Measurements from ENCODE around the gene DOCK9. TPM values are rescaled to one million over a fixed set of nuclear protein-coding genes. Genes with fewer than 3 reads are reported as not detected.

Gene DOCK9
- total and polyA plus RNA-seq, 7 donors, result 13.8 to 39.5 (median 19.9) TPM

DNA sequence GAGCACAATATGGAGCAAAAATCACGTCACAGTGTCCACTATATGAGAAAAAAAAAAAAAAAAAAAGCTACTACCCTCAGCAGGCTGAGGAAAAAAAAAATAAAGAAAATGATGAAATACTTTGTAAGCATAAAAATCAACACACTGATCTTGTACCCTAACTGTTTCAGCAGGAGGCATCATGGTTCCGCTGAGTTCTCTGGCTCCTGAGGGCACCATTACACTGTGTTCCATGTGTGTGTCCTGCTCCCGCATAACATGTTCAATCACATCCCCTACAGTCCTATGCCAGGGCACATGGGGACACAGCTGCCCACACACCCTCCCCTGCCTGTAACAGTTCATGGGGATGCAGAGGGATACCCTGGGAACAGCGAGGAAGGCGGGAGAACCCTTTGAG is 33.5 kb downstream of the DOCK9 start:
- Histone ChIP-seq H3K9me3 (no peaks in the 10 kb centered on the region), H3K27ac (no peak overlapping the region), H3K36me3 (ENCODE audit: insufficient read depth in 1 of 2, low read depth in 1 of 2) (no peaks in the 10 kb centered on the region), H3K4me1 (no peaks in the 10 kb centered on the region), H3K27me3 (ENCODE audit: insufficient read depth in 3 of 3, low read length in 2 of 3) (no peaks in the 10 kb centered on the region), H3K4me3 (no peak overlapping the region)
- WGBS, 3 donors, result 57 to 83% (median 73%) methylated on average over 5 of the region's 5 CpGs
- DNase-seq (no peak), ATAC-seq (peak in 1 of 4 donors; percentile 32)
- TF ChIP-seq, protein P1, sequence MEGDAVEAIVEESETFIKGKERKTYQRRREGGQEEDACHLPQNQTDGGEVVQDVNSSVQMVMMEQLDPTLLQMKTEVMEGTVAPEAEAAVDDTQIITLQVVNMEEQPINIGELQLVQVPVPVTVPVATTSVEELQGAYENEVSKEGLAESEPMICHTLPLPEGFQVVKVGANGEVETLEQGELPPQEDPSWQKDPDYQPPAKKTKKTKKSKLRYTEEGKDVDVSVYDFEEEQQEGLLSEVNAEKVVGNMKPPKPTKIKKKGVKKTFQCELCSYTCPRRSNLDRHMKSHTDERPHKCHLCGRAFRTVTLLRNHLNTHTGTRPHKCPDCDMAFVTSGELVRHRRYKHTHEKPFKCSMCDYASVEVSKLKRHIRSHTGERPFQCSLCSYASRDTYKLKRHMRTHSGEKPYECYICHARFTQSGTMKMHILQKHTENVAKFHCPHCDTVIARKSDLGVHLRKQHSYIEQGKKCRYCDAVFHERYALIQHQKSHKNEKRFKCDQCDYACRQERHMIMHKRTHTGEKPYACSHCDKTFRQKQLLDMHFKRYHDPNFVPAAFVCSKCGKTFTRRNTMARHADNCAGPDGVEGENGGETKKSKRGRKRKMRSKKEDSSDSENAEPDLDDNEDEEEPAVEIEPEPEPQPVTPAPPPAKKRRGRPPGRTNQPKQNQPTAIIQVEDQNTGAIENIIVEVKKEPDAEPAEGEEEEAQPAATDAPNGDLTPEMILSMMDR (IDR thresholded peaks at IDR 0.05), result no peak
- intact Hi-C loops (cut with DNase I), result no loop called here

DNA sequence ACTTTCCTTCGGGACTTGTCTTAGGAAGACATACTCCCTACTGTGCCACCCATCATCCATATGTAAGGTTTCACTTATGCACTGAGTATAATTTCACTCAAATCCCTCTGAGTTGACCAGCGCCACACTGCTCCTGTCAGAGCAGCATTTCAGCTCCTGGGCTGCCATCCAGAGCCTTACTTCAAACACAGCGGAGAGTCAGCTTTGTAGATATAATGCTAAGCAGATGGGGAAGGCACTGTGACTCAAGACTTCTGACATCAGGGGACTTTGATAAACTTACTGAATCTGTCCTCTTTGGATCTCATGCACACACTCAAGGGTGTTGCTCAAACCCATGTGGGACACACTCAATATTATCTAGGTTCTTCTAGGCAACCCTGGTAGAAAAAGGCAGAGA is 34.9 kb downstream of the DOCK9 start:
- H3K27ac ChIP-seq, result no peak overlapping the region
- H3K27me3 ChIP-seq (ENCODE audit: insufficient read depth in 3 of 3, low read length in 2 of 3), result no peaks in the 10 kb centered on the region
- DNase-seq, result no peak
- no peak overlapping the region for H3K4me3 ChIP-seq
- intact Hi-C loops (cut with DNase I), result no loop called here
- WGBS, 3 donors, result 91 to 93% (median 93%) methylated on average over 3 of the region's 3 CpGs
- TF ChIP-seq, protein P1 (IDR thresholded peaks at IDR 0.05), result no peak
- no peaks in the 10 kb centered on the region for H3K36me3 ChIP-seq (ENCODE audit: insufficient read depth in 1 of 2, low read depth in 1 of 2)
- ATAC-seq, result no peak
- H3K4me1 ChIP-seq, result no peaks in the 10 kb centered on the region
- H3K9me3 ChIP-seq, result no peaks in the 10 kb centered on the region

DNA sequence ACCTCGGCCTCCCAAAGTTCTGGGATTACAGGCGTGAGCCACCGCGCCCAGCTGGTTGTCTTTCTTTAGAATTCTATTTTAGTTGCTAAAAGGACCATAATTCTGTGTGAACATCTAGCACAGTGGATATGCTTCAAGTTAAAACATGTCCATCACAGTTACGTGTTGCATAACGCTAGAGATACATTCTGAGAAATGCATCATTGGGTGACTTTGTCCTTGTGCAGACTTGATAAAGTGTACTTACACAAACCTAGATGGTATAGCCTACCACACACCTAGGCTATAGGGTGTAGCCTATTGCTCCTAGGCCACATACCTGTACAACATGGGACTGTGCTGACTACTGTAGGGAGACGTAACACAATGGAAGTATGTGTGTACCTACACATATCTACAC is 35.4 kb downstream of the DOCK9 start:
- Histone ChIP-seq H3K27ac (no peak overlapping the region), H3K36me3 (ENCODE audit: insufficient read depth in 1 of 2, low read depth in 1 of 2) (no peaks in the 10 kb centered on the region), H3K27me3 (ENCODE audit: insufficient read depth in 3 of 3, low read length in 2 of 3) (no peaks in the 10 kb centered on the region), H3K4me3 (no peak overlapping the region), H3K4me1 (no peaks in the 10 kb centered on the region), H3K9me3 (no peaks in the 10 kb centered on the region)
- TF ChIP-seq, protein P1 (IDR thresholded peaks at IDR 0.05), result no peak
- no peak for DNase-seq
- no peak for ATAC-seq
- intact Hi-C loops (cut with DNase I), result no loop called here
- 98% methylated on average over 7 of the region's 7 CpGs for WGBS, 3 donors

DNA sequence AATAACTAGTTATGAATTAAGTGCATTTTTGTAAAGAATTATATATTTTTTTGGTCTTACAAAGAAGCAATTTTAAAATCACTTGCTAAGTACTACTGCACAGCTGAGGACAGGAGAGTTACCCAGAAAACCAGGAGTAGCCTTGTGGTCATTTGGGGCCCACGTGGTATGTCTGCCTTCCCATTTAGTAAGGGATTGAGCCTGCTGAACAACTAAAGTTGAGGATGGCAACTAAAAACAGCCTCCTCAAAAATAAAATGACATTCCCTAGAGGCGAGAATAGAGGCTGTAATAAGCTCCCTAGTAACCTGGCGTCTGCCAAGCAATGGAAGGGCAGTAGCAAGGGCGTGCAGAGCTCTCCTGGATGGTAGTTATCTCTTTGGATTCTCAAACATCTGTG is 36.3 kb downstream of the DOCK9 start:
- Histone ChIP-seq H3K27ac (no peak overlapping the region), H3K4me1 (no peaks in the 10 kb centered on the region), H3K27me3 (ENCODE audit: insufficient read depth in 3 of 3, low read length in 2 of 3) (no peaks in the 10 kb centered on the region), H3K4me3 (no peak overlapping the region), H3K36me3 (ENCODE audit: insufficient read depth in 1 of 2, low read depth in 1 of 2) (no peaks in the 10 kb centered on the region), H3K9me3 (no peaks in the 10 kb centered on the region)
- intact Hi-C loops (cut with DNase I), result no loop called here
- no peak for DNase-seq
- WGBS, 3 donors, result 78 to 85% (median 82%) methylated on average over 4 of the region's 4 CpGs
- ATAC-seq, result no peak
- TF ChIP-seq, protein P1 (IDR thresholded peaks at IDR 0.05), result no peak

DNA sequence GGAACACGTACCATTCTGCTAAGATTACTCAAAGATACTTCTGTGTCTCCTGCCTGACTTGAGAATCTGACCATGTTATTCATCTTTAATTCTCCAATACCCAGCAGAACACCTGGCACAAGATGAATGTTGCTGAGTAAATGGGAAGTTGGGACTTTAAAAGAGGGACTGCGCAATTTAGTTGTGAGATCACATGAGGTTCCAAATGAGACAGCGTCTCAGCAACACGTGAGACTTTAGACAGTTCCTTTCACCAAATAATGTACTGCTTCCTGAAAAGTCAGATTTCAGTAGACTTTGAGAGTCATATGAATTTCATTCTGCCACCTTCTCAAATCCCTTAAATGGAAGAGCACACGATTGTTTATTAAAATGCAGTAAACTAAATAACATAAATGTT is 36.7 kb downstream of the DOCK9 start:
- 68 to 75% (median 71%) methylated on average over 5 of the region's 5 CpGs for WGBS, 3 donors
- Histone ChIP-seq H3K4me1 (no peaks in the 10 kb centered on the region), H3K27ac (no peak overlapping the region)

More for the DNA sequence above, 36.7 kb downstream of the DOCK9 start:
- intact Hi-C loops (cut with DNase I), result no loop called here
- no peaks in the 10 kb centered on the region for H3K36me3 ChIP-seq (ENCODE audit: insufficient read depth in 1 of 2, low read depth in 1 of 2)
- H3K9me3 ChIP-seq, result no peaks in the 10 kb centered on the region
- no peak overlapping the region for H3K4me3 ChIP-seq
- ATAC-seq (no peak), DNase-seq (no peak)
- TF ChIP-seq, protein P1 (IDR thresholded peaks at IDR 0.05), result no peak
- no peaks in the 10 kb centered on the region for H3K27me3 ChIP-seq (ENCODE audit: insufficient read depth in 3 of 3, low read length in 2 of 3)
